HepG2 (cell line): ENCODE measurements around the gene RRN3. TPM values are rescaled to one million over a fixed set of nuclear protein-coding genes. Genes with fewer than 3 reads are reported as not detected.

Source experiments
- ADNP ChIP-seq: sonication (generic); formaldehyde crosslinking; IDR thresholded peaks from 2 replicates; pipeline ENCODE4 v1.4.0; 2020; ENCODE audit warnings: missing genetic modification reagents
- CBX5 ChIP-seq: sonication (generic); formaldehyde crosslinking; IDR thresholded peaks from 2 replicates; pipeline ENCODE4 v1.4.0; 2020; ENCODE audit warnings: missing genetic modification reagents, borderline replicate concordance
- CENPX ChIP-seq: sonication (generic); formaldehyde crosslinking; IDR thresholded peaks from 2 replicates; pipeline ENCODE4 v1.9.0; 2021; ENCODE audit warnings: mild to moderate bottlenecking, missing genetic modification reagents, moderate library complexity
- DMTF1 ChIP-seq: sonication (generic); formaldehyde crosslinking; IDR thresholded peaks from 2 replicates; pipeline ENCODE4 v1.4.0; 2020; ENCODE audit warnings: mild to moderate bottlenecking, missing genetic modification reagents
- EP300 ChIP-seq, 3 experiments: sonication (generic) in 1 of 3; formaldehyde crosslinking in 1 of 3; IDR thresholded peaks; 2 replicates each; pipeline versions ENCODE4 v1.5.1 to v1.6.1; 2011 to 2020; ENCODE audit warnings: low read depth in 2 of 3, low read length in 2 of 3, borderline replicate concordance in 1 of 3, improper control_type of control experiment in 1 of 3, mild to moderate bottlenecking in 1 of 3, missing genetic modification reagents in 1 of 3, moderate library complexity in 1 of 3
- FOXC1 ChIP-seq: sonication (generic); formaldehyde crosslinking; IDR thresholded peaks from 2 replicates; pipeline ENCODE4 v1.8.0; 2022; ENCODE audit warnings: mild to moderate bottlenecking, missing genetic modification reagents, borderline replicate concordance
- JDP2 ChIP-seq: sonication (generic); formaldehyde crosslinking; IDR thresholded peaks from 2 replicates; pipeline ENCODE4 v1.8.1; 2022; ENCODE audit warnings: missing genetic modification reagents, borderline replicate concordance
- MLX ChIP-seq: IDR thresholded peaks from 2 replicates; pipeline ENCODE4 v1.6.1; 2016
- RFX3 ChIP-seq: IDR thresholded peaks from 2 replicates; pipeline ENCODE4 v1.6.1; 2016; ENCODE audit warnings: missing biosample characterization, missing genetic modification reagents
- RFXAP ChIP-seq: sonication (generic); formaldehyde crosslinking; IDR thresholded peaks from 2 replicates; pipeline ENCODE4 v1.4.0; 2020; ENCODE audit warnings: missing genetic modification reagents, borderline replicate concordance
- SIN3A ChIP-seq: IDR thresholded peaks from 2 replicates; pipeline ENCODE4 v1.6.1; 2011; ENCODE audit warnings: low read depth, mild to moderate bottlenecking, control low read depth, low read length, borderline replicate concordance
- SOX5 ChIP-seq: IDR thresholded peaks from 2 replicates; pipeline ENCODE4 v1.6.1; 2016; ENCODE audit warnings: borderline replicate concordance
- THAP11 ChIP-seq: IDR thresholded peaks from 2 replicates; pipeline ENCODE4 v1.6.1; 2016; ENCODE audit warnings: missing biosample characterization, missing genetic modification reagents
- XRCC5 ChIP-seq: fragments of 200-400 bp; formaldehyde crosslinking; optimal IDR thresholded peaks from 2 replicates; pipeline ENCODE3; 2017; ENCODE audit warnings: mild to moderate bottlenecking, low read length
- YEATS4 ChIP-seq: sonication (generic); formaldehyde crosslinking; IDR thresholded peaks from 2 replicates; pipeline ENCODE4 v1.4.0; 2020; ENCODE audit warnings: missing genetic modification reagents, borderline replicate concordance
- ZBTB25 ChIP-seq: IDR thresholded peaks from 2 replicates; pipeline ENCODE4 v1.6.1; 2018; ENCODE audit warnings: missing genetic modification reagents
- ZBTB7A ChIP-seq: sonication (generic); formaldehyde crosslinking; IDR thresholded peaks from 2 replicates; pipeline ENCODE4 v1.8.0; 2022; ENCODE audit warnings: mild to moderate bottlenecking, missing genetic modification reagents
- ZNF383 ChIP-seq: sonication (generic); formaldehyde crosslinking; IDR thresholded peaks from 2 replicates; pipeline ENCODE4 v1.4.0; 2020; ENCODE audit warnings: missing genetic modification reagents, mild to moderate bottlenecking, borderline replicate concordance
- ZNF598 ChIP-seq: sonication (generic); formaldehyde crosslinking; IDR thresholded peaks from 2 replicates; pipeline ENCODE4 v1.5.1; 2020; ENCODE audit warnings: mild to moderate bottlenecking, missing genetic modification reagents, borderline replicate concordance
- ZNF605 ChIP-seq: sonication (generic); formaldehyde crosslinking; IDR thresholded peaks from 2 replicates; pipeline ENCODE4 v1.8.0; 2022; ENCODE audit warnings: mild to moderate bottlenecking, missing genetic modification reagents
- ZNF644 ChIP-seq: IDR thresholded peaks from 2 replicates; pipeline ENCODE4 v1.6.1; 2016; ENCODE audit warnings: low read depth
- ZNF746 ChIP-seq: sonication (generic); formaldehyde crosslinking; IDR thresholded peaks from 2 replicates; pipeline ENCODE4 v1.8.0; 2022; ENCODE audit warnings: mild to moderate bottlenecking, missing genetic modification reagents
- ZNF768 ChIP-seq: sonication (generic); formaldehyde crosslinking; IDR thresholded peaks from 2 replicates; pipeline ENCODE4 v1.4.0; 2020; ENCODE audit warnings: missing genetic modification reagents
- ZUFSP ChIP-seq: sonication (generic); formaldehyde crosslinking; IDR thresholded peaks from 2 replicates; pipeline ENCODE4 v1.9.0; 2021; ENCODE audit warnings: missing genetic modification reagents, mild to moderate bottlenecking, borderline replicate concordance
- polyA plus RNA-seq, 8 experiments: library from polyadenylated mRNA; depleted of rRNA in 3 of 8; stranded (reverse) in 7 of 8; unstranded in 1 of 8; fragments of >200 nt; fragmentation: Illumina TruSeq in 4 of 8; extraction: Trizol in 4 of 8; gene quantifications; 2 replicates each; pipeline versions ENCODE4 v1.2.1 to v1.2.3, GENCODE V29; 2011 to 2016; ENCODE audit warnings: low read depth in 4 of 8, missing spikeins in 1 of 8, mixed read lengths in 1 of 8; ENCODE audit not compliant: insufficient read depth in 1 of 8
- total RNA-seq, 5 experiments: library from RNA; depleted of rRNA; stranded (reverse); fragments of >200 nt; fragmentation: Illumina TruSeq; extraction: Trizol; gene quantifications; 2 replicates each; pipeline ENCODE4 v1.2.3, GENCODE V29; 2016; ENCODE audit warnings: low read depth in 1 of 5

RRN3 gene
- total and polyA plus RNA-seq, 2 of the 13 experiments (the other 11 are each of a cell fraction or from before 2014, with no cell fraction given), result 45.8 to 67.0 TPM

GRCh38 chr16:15052747-15053476 is 41.2 kb downstream of the RRN3 start (continued):
- TF ChIP-seq ZNF644 (CRISPR knock-in tag), result no peak
- no peak for TF ChIP-seq ZNF746 (CRISPR knock-in tag)
- no peak for TF ChIP-seq SOX5 (CRISPR knock-in tag)
- 0 out of 2 replicates have a peak, but pooled peaks have one; percentile 30 for TF ChIP-seq ADNP
- no peak for TF ChIP-seq ZNF383
- TF ChIP-seq ZNF598 (CRISPR knock-in tag), result no peak
- TF ChIP-seq DMTF1, result no peak
- no peak for TF ChIP-seq RFX3
- no peak for TF ChIP-seq XRCC5
- 0 out of 2 replicates have a peak, but pooled peaks have one; percentile 1 for TF ChIP-seq ZBTB25 (CRISPR knock-in tag)
- TF ChIP-seq CBX5 (CRISPR knock-in tag), result no peak
- TF ChIP-seq FOXC1 (CRISPR knock-in tag), result 0 out of 2 replicates have a peak, but pooled peaks have one; percentile 3
- TF ChIP-seq YEATS4 (CRISPR knock-in tag), result no peak
- TF ChIP-seq JDP2 (CRISPR knock-in tag), result no peak
- TF ChIP-seq ZUFSP, result no peak
- TF ChIP-seq SIN3A, result no peak
- TF ChIP-seq RFXAP (CRISPR knock-in tag), result 0 out of 2 replicates have a peak, but pooled peaks have one; percentile 20
- TF ChIP-seq THAP11 (CRISPR knock-in tag), result no peak
- no peak for TF ChIP-seq EP300 (IDR thresholded peaks at IDR 0.05; ENCODE audit: low read depth in 2 of 2, low read length in 2 of 2)
- no peak for TF ChIP-seq EP300 (CRISPR knock-in tag; IDR thresholded peaks at IDR 0.05; ENCODE audit: borderline replicate concordance)
- peak; percentile 8; the same call in 1 of the 2 replicates for TF ChIP-seq ZNF605 (CRISPR knock-in tag)
- TF ChIP-seq ZBTB7A (CRISPR knock-in tag), result no peak
- TF ChIP-seq CENPX (CRISPR knock-in tag), result no peak
- no peak for TF ChIP-seq MLX
- peak; percentile 84 for TF ChIP-seq ZNF768 (CRISPR knock-in tag)
